ENCODE measurements around the gene BRPF3. TPM values are rescaled to one million over a fixed set of nuclear protein-coding genes. Genes with fewer than 3 reads are reported as not detected.

The BRPF3 gene
- total RNA-seq, 2 donors from 2014 or later, result 17.7 to 21.8 TPM

- no peaks in the 10 kb centered on the region for H3K4me1 Mint-ChIP-seq
- no peak overlapping the region for H3K27ac Mint-ChIP-seq
- peaks cover 42% of the 10 kb centered on the region for H3K27me3 Mint-ChIP-seq
- no peak for ATAC-seq (replicated peaks)
- no peaks in the 10 kb centered on the region for H3K9me3 Mint-ChIP-seq
- H3K36me3 Mint-ChIP-seq (ENCODE audit: low read depth), result no peaks in the 10 kb centered on the region
- H3K4me3 Mint-ChIP-seq, result no peak overlapping the region
Observed at GRCh38 chr6:36280983-36281382, 84.4 kb downstream of the BRPF3 start.

Other genes starting within 250 kb of the BRPF3 start
- not detected for gene SLC26A8, start 172.1 kb upstream of the BRPF3 start, total RNA-seq
- gene MAPK14, start 168.9 kb upstream of the BRPF3 start, total RNA-seq, result 10 to 100 TPM; 36.5 to 51.3 TPM
- gene MAPK13, start 66.2 kb upstream of the BRPF3 start, total RNA-seq, result 10 to 100 TPM; 53.6 to 58.7 TPM
- gene PNPLA1, start 73.3 kb downstream of the BRPF3 start, total RNA-seq, result not detected
- gene BNIP5, start 140.1 kb downstream of the BRPF3 start, total RNA-seq, result not detected
- 10 to 100 TPM in 1 of 2 donors, 1 to 10 TPM in 1; 2.6 to 16.9 TPM for gene ETV7, start 190.9 kb downstream of the BRPF3 start, total RNA-seq
- under 1 TPM; 0.11 to 0.87 TPM for gene PXT1, start 246.1 kb downstream of the BRPF3 start, total RNA-seq
- gene KCTD20, start 246.3 kb downstream of the BRPF3 start, total RNA-seq, result 10 to 100 TPM; 41.1 to 57.6 TPM

Data from activated T-helper 17 cell treated with anti-CD3 and anti-CD28 coated beads, Interleukin-2, amount 50 U/mL, for 72 hours (primary cell).